ENCODE results near the gene TMEM248. TPM values are rescaled to one million over a fixed set of nuclear protein-coding genes. Genes with fewer than 3 reads are reported as not detected.

TMEM248 gene
- total RNA-seq, 6 donors from 2014 or later: 55.5 to 153 (median 111) TPM

GRCh38 chr7:66930341-66930740 lies 9.3 kb downstream of the TMEM248 start:
- Histone ChIP-seq H3K36me3 (peaks cover 0 to 16% (median 0%) of the 10 kb centered on the region in 4 donors), H3K4me3 (no peak overlapping the region), H3K4me1 (peaks cover 18 to 48% (median 23%) of the 10 kb centered on the region in 4 donors), H3K27me3 (no peaks in the 10 kb centered on the region), H3K27ac (no peak overlapping the region), H3K9me3 (no peaks in the 10 kb centered on the region)
- DNase-seq (no peak), ATAC-seq (ENCODE audit: low FRiP score in 2 of 2) (no peak)
- 76 to 77% methylated on average over 5 of the region's 5 CpGs for WGBS, 2 donors
- TF ChIP-seq EP300 (IDR thresholded peaks at IDR 0.05) (no peak), POLR2A (IDR thresholded peaks at IDR 0.05) (no peak), POLR2AphosphoS5 (IDR thresholded peaks at IDR 0.05) (no peak), CTCF (IDR thresholded peaks at IDR 0.05) (no peak)

- WGBS, 2 donors: 77 to 78% methylated on average over 4 of the region's 4 CpGs
- no peak overlapping the region for H3K27ac ChIP-seq
- no peak overlapping the region for H3K4me3 ChIP-seq
- DNase-seq (no peak), ATAC-seq (ENCODE audit: low FRiP score in 2 of 2) (no peak)
- peaks cover 0 to 10% (median 0%) of the 10 kb centered on the region in 4 donors for H3K36me3 ChIP-seq
- TF ChIP-seq CTCF (IDR thresholded peaks at IDR 0.05) (no peak), POLR2A (IDR thresholded peaks at IDR 0.05) (no peak)
- no peaks in the 10 kb centered on the region for H3K27me3 ChIP-seq
- H3K4me1 ChIP-seq: peaks cover 6 to 30% (median 14%) of the 10 kb centered on the region in 4 donors
- H3K9me3 ChIP-seq: no peaks in the 10 kb centered on the region
Observed at GRCh38 chr7:66933469-66933868, 12.4 kb downstream of the TMEM248 start.

GRCh38 chr7:66937940-66938339 lies 16.9 kb downstream of the TMEM248 start:
- Histone ChIP-seq H3K27me3 (no peaks in the 10 kb centered on the region), H3K4me3 (no peak overlapping the region), H3K27ac (no peak overlapping the region), H3K36me3 (peaks cover 7 to 20% (median 13%) of the 10 kb centered on the region in 4 donors), H3K9me3 (no peaks in the 10 kb centered on the region), H3K4me1 (peaks cover 0 to 7% (median 5%) of the 10 kb centered on the region in 4 donors)
- ATAC-seq (ENCODE audit: low FRiP score in 2 of 2) (no peak), DNase-seq (no peak)
- TF ChIP-seq EP300 (IDR thresholded peaks at IDR 0.05) (no peak), CTCF (IDR thresholded peaks at IDR 0.05) (no peak), POLR2AphosphoS5 (IDR thresholded peaks at IDR 0.05) (no peak), POLR2A (IDR thresholded peaks at IDR 0.05) (no peak)
- 96 to 98% methylated on average over 4 of the region's 4 CpGs for WGBS, 2 donors

GRCh38 chr7:66939325-66939724 lies 18.3 kb downstream of the TMEM248 start:
- WGBS, 2 donors: 83 to 89% methylated on average over 4 of the region's 4 CpGs
- DNase-seq: no peak
- Histone ChIP-seq H3K27me3 (no peaks in the 10 kb centered on the region), H3K36me3 (peaks cover 12 to 34% (median 22%) of the 10 kb centered on the region in 4 donors), H3K9me3 (no peaks in the 10 kb centered on the region), H3K27ac (no peak overlapping the region), H3K4me1 (peaks cover 0 to 3% (median 0%) of the 10 kb centered on the region in 4 donors), H3K4me3 (no peak overlapping the region)
- ATAC-seq (ENCODE audit: low FRiP score in 2 of 2): no peak
- TF ChIP-seq POLR2A (IDR thresholded peaks at IDR 0.05) (no peak), POLR2AphosphoS5 (IDR thresholded peaks at IDR 0.05) (no peak), EP300 (IDR thresholded peaks at IDR 0.05) (no peak), CTCF (IDR thresholded peaks at IDR 0.05) (no peak)

GRCh38 chr7:66946545-66946944 lies 25.5 kb downstream of the TMEM248 start:
- no peak overlapping the region for H3K4me3 ChIP-seq
- no peak for DNase-seq
- TF ChIP-seq CTCF (IDR thresholded peaks at IDR 0.05) (no peak), EP300 (IDR thresholded peaks at IDR 0.05) (no peak), POLR2A (IDR thresholded peaks at IDR 0.05) (no peak), POLR2AphosphoS5 (IDR thresholded peaks at IDR 0.05) (no peak)
- no peaks in the 10 kb centered on the region for H3K27me3 ChIP-seq
- H3K4me1 ChIP-seq: peaks cover 0 to 11% (median 5%) of the 10 kb centered on the region in 4 donors
- peak overlapping the region in 2 of 4 donors; percentile 12 to 26 for H3K27ac ChIP-seq
- ATAC-seq (ENCODE audit: low FRiP score in 2 of 2): no peak
- WGBS, 2 donors: 29 to 34% methylated on average over 2 of the region's 2 CpGs
- peaks cover 53 to 99% (median 72%) of the 10 kb centered on the region in 4 donors for H3K36me3 ChIP-seq
- no peaks in the 10 kb centered on the region for H3K9me3 ChIP-seq
